SKM-1 treated with dmso at 0.1 percent for 144 hours (cell line): Measurements from ENCODE around the gene MASP1.
"Not testable (repeated sequence)": the region's sequence is repeated elsewhere in the genome, so short reads cannot be mapped to it uniquely, and the experiment has no call there.

ENCODE experiments used
- DNase-seq: peaks from one replicate; lab custom pipeline; 2025; ENCODE audit not compliant: unreplicated experiment; lab: John Stamatoyannopoulos, UW

The MASP1 gene

DNA sequence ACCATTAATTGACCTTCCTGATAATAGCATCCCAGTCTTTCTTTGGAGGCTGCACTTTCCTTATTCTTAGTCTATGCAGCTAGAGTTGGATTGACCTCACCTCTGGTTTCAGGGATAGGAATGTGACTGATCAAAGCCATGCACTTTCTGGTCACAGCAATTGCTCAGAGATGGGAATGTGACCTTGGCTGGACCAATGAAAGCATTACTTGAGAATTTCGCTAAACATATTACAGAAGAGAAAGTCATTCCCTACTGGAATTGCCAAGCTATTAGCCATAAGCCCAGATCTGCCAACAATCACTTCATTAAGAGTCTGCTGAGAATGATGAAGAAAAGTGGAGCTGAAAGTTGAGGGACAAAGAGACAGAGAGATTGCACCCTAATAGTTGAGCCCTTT, 61.5 kb downstream of the MASP1 start:
- DNase-seq: no peak

DNA sequence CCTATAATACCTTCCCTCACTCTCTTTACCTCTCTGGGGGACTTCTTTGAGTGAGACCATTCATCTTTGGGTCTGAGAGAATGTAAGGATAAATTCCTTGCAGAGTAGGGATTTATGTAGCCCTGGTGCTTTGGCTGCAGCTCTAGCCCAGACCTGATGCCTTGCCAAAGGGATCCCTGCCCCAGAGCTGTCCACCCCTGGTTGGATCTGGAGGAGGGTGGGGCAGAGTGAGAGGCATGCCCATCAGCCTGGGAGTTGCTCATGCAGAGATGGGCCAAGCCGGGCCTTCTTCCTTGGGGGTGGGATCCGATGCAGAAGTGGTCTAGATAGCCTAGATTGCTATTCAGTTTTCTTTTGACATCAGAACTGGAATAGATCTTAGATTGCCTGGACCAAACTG, 62.8 kb downstream of the MASP1 start:
- no peak for DNase-seq

DNA sequence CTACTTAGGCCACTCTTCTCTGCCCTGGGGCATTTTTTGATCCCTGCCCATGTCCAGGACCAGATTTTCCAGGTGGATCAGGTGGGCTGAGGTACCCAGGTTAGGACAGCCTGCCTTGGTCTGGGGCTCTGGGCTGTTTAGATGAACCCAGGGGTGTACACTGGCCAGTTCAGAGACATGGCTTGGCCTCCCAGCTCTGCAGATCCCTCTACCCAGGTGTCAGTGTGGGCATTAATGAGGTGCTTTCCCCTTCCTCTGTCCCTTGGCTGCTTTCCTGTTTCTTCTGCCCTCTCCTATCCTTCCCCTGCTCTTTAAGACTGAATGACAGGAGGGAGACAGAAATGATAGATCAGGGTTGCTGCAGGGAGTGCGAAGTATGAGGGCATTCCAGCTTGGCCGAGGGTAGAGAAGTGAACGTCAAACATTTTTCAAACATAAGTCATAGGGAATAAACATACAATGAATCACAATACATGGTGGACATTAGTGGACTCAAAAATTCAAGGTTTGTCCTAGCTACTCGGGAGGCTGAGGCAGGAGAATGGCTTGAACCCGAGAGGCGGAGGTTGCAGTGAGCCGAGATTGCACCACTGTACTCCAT, 63.8 kb downstream of the MASP1 start:
- no peak for DNase-seq

DNA sequence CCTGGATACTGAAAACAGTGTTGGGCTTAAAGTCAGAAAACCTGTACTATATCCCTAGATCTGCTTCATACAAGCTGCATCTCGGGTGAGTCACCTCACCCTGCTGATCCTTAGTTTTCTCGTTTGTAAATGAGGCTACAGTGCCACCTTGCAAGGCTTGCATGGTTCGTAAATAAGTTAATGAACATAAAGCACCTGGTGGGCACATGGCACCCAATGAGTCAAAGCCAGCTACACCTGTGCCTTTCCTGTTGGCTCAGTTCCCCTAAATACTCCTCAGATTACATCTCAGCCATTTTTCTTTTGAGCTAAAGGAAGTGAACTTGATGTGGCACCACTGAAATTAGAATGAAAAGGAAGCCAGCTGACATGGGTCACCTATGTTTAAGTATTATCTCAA, 67.7 kb downstream of the MASP1 start:
- DNase-seq: no peak

DNA sequence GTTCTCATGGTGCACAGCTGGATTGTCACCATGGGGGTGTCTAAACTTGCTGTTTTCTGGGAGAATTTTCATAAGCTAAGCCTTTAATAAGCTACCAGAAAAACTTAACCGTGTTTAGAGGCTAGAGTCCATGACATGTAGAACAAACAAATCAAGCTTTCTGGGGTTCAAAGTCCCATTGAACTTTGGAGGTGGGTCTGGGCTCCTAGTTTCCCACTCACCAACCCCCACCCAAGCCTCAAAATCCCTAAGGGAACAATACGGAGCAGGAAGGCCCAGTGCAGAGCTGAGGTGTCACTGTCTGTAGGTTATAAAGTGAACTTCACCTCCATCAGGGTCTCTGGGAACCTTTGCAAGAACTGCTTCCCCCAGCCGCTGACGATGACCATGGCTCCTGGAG, 68.7 kb downstream of the MASP1 start:
- DNase-seq: no peak

DNA sequence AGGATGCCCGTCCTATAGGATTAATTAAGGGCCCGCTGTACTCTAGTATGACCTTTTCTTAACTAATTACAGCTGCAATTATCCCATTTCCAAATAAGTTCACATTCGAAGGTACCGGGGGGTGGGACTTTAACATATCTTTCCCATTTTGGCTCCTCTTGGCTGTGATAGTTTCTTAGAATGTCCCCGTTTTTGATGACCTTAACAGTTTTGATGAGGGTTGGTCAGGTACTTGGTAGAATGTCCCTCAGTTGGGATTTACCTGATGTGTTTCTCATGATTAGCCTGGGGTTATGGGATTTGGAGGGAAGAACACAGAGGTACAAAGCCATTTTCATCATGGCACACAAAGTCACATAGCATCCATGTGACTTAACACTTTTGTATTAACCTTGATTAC, 76.1 kb downstream of the MASP1 start:
- DNase-seq: no peak

GRCh38 chr3:187213616-187214015, 77.9 kb downstream of the MASP1 start:
- no peak for DNase-seq

DNA sequence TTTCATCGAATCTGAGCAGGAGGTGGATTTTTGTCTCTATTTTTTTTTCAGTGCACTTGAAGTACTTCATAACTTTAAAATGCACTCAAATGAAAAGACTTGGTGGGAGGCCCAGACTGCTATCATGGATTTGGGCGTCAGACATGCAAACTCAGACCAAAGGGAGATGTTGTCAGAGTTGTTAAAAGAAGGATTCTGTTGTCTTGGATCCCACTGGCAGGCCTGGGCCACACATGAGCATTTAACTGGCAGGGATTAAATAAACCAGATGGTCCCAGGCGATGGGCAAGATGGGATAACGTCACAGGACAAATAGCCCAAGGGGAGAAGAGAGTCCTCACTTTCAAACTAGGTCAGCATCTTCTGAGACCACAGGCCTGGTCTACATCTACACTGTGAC, 78.8 kb downstream of the MASP1 start:
- DNase-seq: no peak

- no peak for DNase-seq
Observed at GRCh38 chr3:187212196-187212545, 79.4 kb downstream of the MASP1 start.

- DNase-seq: no peak
Observed at GRCh38 chr3:187211532-187212195, 79.9 kb downstream of the MASP1 start.

DNA sequence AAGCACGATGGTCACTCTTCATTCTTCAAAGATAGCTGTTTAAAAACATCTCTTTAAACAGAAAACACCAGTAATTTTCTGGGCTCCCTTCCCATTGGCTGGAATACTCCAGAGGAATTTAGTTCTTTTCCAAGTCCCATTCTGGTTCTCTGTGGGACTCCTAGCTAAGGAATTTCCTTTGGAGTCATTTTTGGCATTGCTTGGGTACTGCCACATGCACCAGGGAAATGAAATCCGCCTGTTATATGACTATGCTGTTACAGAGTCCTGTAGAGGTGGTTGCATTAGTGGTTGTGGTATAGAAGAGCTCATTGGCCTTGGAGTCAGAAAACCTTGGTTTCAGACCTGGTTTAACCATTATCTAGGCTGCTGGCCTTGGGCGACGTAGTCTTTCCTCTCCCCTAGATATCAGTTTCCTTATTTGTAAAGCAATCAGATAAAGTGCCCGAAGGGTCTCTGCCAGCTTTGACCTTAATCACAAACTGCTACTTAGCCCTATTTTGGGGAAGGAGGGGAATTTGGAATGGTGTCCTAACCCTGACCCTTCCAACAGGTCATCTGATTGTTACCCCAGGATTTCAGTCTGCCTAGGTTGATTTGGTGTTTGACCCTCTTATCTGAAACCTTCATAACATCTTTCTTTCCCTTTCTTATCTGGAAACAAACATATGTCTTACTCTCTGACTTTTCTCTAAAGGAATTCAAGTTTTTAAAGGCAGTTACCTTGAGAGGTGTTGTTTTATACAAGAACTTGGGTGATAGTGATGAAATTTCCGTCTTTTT, 80.8 kb downstream of the MASP1 start:
- no peak for DNase-seq

DNA sequence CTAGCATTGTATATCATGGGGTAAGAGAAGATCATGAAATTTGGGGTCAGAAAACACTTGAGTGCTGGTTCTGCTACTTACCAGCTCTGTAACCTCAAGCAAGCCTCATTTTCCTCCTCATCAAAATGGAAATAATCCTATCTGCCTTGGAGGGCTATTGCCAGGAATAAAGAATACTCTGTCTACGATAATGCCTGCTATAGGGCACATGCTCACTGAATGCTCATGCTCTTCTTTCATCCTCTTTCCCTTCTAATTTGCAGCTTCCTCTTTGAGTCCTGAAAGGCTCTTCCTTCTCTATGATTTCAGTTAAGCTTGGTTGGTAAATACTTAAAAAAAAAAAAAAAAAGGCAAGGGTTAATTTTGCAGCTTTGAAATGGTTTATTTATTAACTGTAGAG, 81.4 kb downstream of the MASP1 start:
- DNase-seq: peak; percentile 5

DNA sequence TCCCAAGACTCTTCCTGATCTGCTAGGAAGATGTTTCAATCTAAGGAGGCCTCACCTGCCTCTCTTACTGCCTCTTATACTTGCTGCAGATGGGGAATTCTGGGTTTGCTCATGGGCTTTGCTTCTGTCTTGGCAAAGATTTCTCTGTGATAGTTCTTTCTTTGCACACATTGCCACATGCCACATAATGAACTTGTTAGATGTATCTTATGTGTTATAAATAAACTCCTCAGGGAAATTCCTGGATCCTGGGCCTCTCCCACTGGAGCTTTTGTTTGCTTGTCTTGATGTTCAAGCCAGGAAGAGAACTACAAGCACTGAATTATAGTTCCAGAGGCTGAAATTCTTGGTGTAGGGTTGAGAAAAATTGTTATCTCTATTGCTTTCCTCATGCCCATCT, 82.0 kb downstream of the MASP1 start:
- no peak for DNase-seq

DNA sequence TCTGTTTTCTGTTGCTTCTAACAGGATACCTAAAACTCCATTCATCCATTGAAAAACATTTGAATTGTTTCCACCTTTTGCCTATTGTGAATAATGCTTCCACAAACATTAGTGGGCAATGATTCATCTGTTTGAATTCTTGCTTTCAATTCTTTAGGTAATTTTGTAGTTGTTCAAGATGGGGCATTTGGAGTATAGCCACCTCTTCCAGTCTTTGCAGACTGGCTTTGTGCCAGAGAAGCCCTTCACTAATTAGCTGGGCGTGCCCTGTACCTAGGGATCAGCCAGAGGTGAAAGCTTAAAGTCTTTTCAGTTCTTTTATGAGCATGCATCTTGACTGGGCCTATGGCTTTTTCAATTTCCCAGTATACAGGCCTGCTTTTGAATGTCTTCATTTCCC, 83.4 kb downstream of the MASP1 start:
- DNase-seq: no peak

DNA sequence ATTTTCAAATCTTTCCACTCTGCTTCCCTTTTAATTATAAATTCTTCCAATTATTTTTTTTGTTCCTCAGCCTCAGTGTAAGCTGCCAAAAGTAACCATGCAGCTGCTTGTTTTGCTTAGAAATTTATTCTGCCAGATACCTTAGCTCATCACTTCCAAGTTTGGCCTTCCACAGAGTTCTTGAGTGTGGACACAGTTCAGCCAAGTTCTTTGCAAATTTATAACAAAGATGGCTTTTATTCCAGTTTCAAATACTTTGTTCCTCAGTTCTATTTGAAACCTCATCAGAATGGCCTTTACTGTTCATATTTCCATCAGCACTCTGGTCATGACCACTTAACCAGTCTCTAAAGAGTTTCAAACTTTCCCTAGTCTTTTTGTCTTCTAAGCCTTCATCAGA, 83.9 kb downstream of the MASP1 start:
- DNase-seq: no peak

DNA sequence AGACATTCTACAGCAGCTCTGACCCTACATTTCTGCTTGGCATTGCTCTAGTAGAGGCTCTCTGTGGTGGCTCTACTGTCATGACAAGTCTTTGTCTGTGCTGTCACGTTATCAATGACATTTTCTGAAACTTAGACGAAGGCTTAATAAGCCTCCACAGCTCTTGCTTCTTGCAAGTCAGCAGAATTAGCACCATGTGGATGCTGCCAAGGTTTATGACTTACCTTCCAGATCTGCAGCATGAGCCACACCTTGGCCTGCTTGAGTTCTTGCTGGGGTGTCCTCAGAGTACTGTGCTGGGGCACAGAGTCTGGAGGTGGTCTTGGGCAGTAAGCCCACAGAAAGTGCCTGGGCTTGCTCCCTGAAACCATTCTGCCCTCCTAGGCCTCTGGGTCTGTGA, 84.5 kb downstream of the MASP1 start:
- DNase-seq: no peak

DNA sequence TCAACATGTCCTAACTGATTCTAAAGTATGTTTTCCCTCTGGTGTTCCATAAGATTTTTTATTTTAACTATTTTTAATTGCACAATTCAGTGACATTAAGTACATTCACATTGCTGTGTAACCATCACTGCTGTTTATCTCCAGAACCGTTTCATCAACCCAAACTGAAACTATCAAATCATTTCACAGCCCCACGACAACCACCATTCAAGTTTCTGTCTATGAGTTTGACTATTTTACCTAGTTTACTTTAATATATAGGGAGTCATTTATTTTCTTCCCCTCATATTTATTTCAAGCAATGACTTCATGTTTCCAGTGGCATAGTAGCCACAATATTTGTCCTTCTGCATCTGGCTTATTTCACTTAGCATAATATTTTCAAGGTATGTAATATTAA, 85.9 kb downstream of the MASP1 start:
- DNase-seq: no peak

GRCh38 chr3:187199463-187200050, 92.0 kb downstream of the MASP1 start:
- not testable (repeated sequence) for DNase-seq

- no peak for DNase-seq
Observed at GRCh38 chr3:187198490-187198889, 93.0 kb downstream of the MASP1 start.

DNA sequence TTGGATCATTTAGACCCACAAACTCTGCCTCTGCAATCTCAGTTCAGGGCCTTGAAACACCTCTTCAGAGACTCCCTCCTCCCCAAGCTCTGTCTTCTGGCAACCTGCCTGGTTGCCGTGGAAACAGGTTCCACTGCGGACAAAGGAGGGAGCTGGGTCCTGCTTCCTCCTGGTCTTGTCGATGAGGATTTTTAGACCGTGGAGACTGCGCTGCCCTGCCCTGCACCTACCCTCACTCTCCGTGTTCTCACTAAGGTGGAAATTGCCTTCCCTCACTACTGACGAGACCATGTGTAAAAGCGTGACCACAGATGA, 94.2 kb downstream of the MASP1 start, which contains the start of gene RTP1:
TSS of gene RTP1 (plus strand) at position 152 of the 315 bp plus-strand sequence. CDS start at position 182, 30 bp downstream.
- no peak for DNase-seq

- no peak for DNase-seq
Observed at GRCh38 chr3:187196573-187197334, 94.8 kb downstream of the MASP1 start.
